HG03432 (cell line): ENCODE data around the gene DPRX.

Experiments
- ATAC-seq: cut with Tn5 transposase; IDR thresholded peaks from one replicate; pipeline ENCODE4 v1.9.1; 2021; ENCODE audit warnings: mild to moderate bottlenecking, moderate library complexity; ENCODE audit not compliant: unreplicated experiment

Gene DPRX

GRCh38 chr19:53631949-53632407, at the start of gene DPRX:
TSS of gene DPRX (plus strand) at chr19:53631999. CDS start at chr19:53632107, 108 bp downstream.
- no peak for ATAC-seq

- ATAC-seq: no peak
These were observed 48.6 kb upstream of the DPRX start for GRCh38 chr19:53583181-53583580.

GRCh38 chr19:53586277-53586691, 45.5 kb upstream of the DPRX start:
- no peak for ATAC-seq

- ATAC-seq: no peak
These were observed 36.8 kb upstream of the DPRX start for GRCh38 chr19:53594811-53595509.

GRCh38 chr19:53595510-53595867, 36.3 kb upstream of the DPRX start:
- no peak for ATAC-seq

- ATAC-seq: no peak
These were observed 35.7 kb upstream of the DPRX start for GRCh38 chr19:53596056-53596455.

GRCh38 chr19:53597023-53597422, 34.8 kb upstream of the DPRX start:
- ATAC-seq: no peak

GRCh38 chr19:53598361-53598760, 33.4 kb upstream of the DPRX start:
- no peak for ATAC-seq

- ATAC-seq: no peak
These were observed 31.6 kb upstream of the DPRX start for GRCh38 chr19:53600217-53600616.

- no peak for ATAC-seq
These were observed 25.8 kb upstream of the DPRX start for GRCh38 chr19:53606031-53606430.

- ATAC-seq: no peak
These were observed 23.4 kb upstream of the DPRX start for GRCh38 chr19:53608381-53608780.

- no peak for ATAC-seq
These were observed 18.9 kb upstream of the DPRX start for GRCh38 chr19:53612762-53613526.

- no peak for ATAC-seq
These were observed 9.7 kb upstream of the DPRX start for GRCh38 chr19:53621885-53622740.

- ATAC-seq: no peak
These were observed 6.8 kb upstream of the DPRX start for GRCh38 chr19:53624771-53625545.

- ATAC-seq: no peak
These were observed 5.3 kb upstream of the DPRX start for GRCh38 chr19:53626486-53626885.

- no peak for ATAC-seq
These were observed 4.8 kb upstream of the DPRX start for GRCh38 chr19:53626976-53627375.

- no peak for ATAC-seq
These were observed 3.0 kb downstream of the DPRX start for GRCh38 chr19:53634768-53635167.

GRCh38 chr19:53639471-53639870, 7.7 kb downstream of the DPRX start:
- ATAC-seq: no peak

GRCh38 chr19:53642381-53643099, 10.7 kb downstream of the DPRX start:
- ATAC-seq: no peak
